C4-2B (cell line): Measurements from ENCODE around the gene RALGPS2.

ENCODE experiments used
- CTCF ChIP-seq: fragments of 450-650 bp; conservative IDR thresholded peaks from 2 replicates; pipeline ENCODE4 v1.5.1; 2017; ENCODE audit warnings: mild to moderate bottlenecking
- ZFX ChIP-seq: fragments of 450-650 bp; IDR thresholded peaks from 2 replicates; pipeline ENCODE4 v1.6.1; 2017

- no peak for TF ChIP-seq CTCF
- TF ChIP-seq ZFX = no peak
Observed at GRCh38 chr1:178776553-178776952, 51.5 kb downstream of the RALGPS2 start.
